Smooth muscle cell (in vitro differentiated cells): ENCODE measurements around the gene PDXK. TPM values are rescaled to one million over a fixed set of nuclear protein-coding genes. Genes with fewer than 3 reads are reported as not detected.
A peak's percentile ranks its signal among the peaks of the same experiment; 100 is the strongest.
"Not testable (repeated sequence)": the region's sequence is repeated elsewhere in the genome, so short reads cannot be mapped to it uniquely, and the experiment has no call there.

Source experiments
- DNase-seq: peaks from one replicate; lab custom pipeline; 2025; ENCODE audit not compliant: unreplicated experiment; lab: John Stamatoyannopoulos, UW
- H2AFZ ChIP-seq: fragments of 200-600 bp; sonication (generic); 2 replicates; pipeline ENCODE4 v1.6.0; 2016; ENCODE audit warnings: antibody characterized with exemption, low read depth, mild to moderate bottlenecking
- H3F3A ChIP-seq: fragments of 200-600 bp; sonication (generic); 2 replicates; pipeline ENCODE4 v1.6.0; 2017; ENCODE audit warnings: antibody characterized with exemption, low read depth
- H3K27ac ChIP-seq: fragments of 200-600 bp; sonication (generic); 2 replicates; pipeline ENCODE4 v1.5.1; 2016; ENCODE audit warnings: low read depth, mild to moderate bottlenecking
- H3K27me3 ChIP-seq: fragments of 200-600 bp; sonication (generic); 2 replicates; pipeline ENCODE4 v1.6.1; 2016; ENCODE audit warnings: low read depth, mild to moderate bottlenecking
- H3K36me3 ChIP-seq: fragments of 200-600 bp; sonication (generic); 2 replicates; pipeline ENCODE4 v1.5.1; 2016; ENCODE audit warnings: low read depth
- H3K4me1 ChIP-seq: fragments of 200-600 bp; sonication (generic); 2 replicates; pipeline ENCODE4 v1.5.1; 2016; ENCODE audit warnings: low read depth
- H3K4me2 ChIP-seq: fragments of 200-600 bp; sonication (generic); 2 replicates; pipeline ENCODE4 v1.6.0; 2016; ENCODE audit warnings: mild to moderate bottlenecking
- H3K4me3 ChIP-seq: fragments of 200-600 bp; sonication (generic); 2 replicates; pipeline ENCODE4 v1.5.1; 2016; ENCODE audit warnings: mild to moderate bottlenecking
- H3K79me2 ChIP-seq: fragments of 200-600 bp; sonication (generic); 2 replicates; pipeline ENCODE4 v1.6.0; 2016; ENCODE audit warnings: low read depth, mild to moderate bottlenecking
- H3K9ac ChIP-seq: fragments of 200-600 bp; sonication (generic); 2 replicates; pipeline ENCODE4 v1.6.0; 2016; ENCODE audit warnings: low read depth
- H3K9me3 ChIP-seq: fragments of 200-600 bp; sonication (generic); replicated peaks from 2 replicates; pipeline ENCODE4 v1.5.1; 2016; ENCODE audit warnings: low read depth
- H4K20me1 ChIP-seq: fragments of 200-600 bp; sonication (generic); 2 replicates; pipeline ENCODE4 v1.6.0; 2016; ENCODE audit warnings: low read depth
- WGBS: methylation state at CpG from one replicate; pipeline ENCODE4 v1.1.7; 2016; ENCODE audit warnings: low lambda C conversion rate; 5-methylcytosine and 5-hydroxymethylcytosine counted together
- polyA plus RNA-seq: library from polyadenylated mRNA; unstranded; fragments of >200 nt; fragmentation: Nextera tagmentation; extraction: Ambion mirVana; gene quantifications from 2 replicates; pipeline ENCODE4 v1.2.1, GENCODE V29; 2016
- total RNA-seq: library from RNA; depleted of rRNA; stranded (reverse); fragments of >200 nt; gene quantifications from 2 replicates; pipeline ENCODE4 v1.2.3, GENCODE V29; 2014
- TF ChIP-seq, protein P1 (sequence below): fragments of 200-600 bp; sonication (generic); IDR thresholded peaks from 2 replicates; pipeline ENCODE4 v1.5.1; 2017; ENCODE audit warnings: borderline replicate concordance, mild to moderate bottlenecking, antibody characterized with exemption; ENCODE audit not compliant: insufficient read depth, poor library complexity, severe bottlenecking

Gene PDXK
- total and polyA plus RNA-seq, 2 experiments from 2014 or later: 92.6 to 184 TPM

DNA sequence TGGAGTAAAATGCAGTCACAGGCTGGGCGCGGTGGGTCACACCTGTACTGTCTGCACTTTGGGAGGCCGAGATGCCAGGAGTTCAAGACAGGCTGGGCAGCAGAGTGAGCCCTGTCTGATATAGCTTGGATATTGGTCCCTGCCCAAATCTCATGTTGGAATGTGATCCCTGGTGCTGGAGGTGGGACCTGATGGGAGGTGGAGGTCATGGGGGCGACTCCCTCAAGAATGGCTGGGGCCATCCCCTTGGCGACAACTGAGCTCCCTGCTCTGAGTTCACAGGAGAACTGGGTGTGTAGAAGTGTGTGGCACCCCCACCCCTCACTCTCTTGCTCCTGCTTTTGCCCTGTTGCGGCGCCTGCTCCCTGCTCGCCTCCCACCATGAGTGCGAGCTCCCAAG, 11.5 kb upstream of the PDXK start:
- Histone ChIP-seq H3K4me2 (no peak overlapping the region), H3K9ac (no peak overlapping the region), H3K79me2 (no peaks in the 10 kb centered on the region), H3K9me3 (no peaks in the 10 kb centered on the region), H2AFZ (no peak overlapping the region), H3K27me3 (no peaks in the 10 kb centered on the region), H3K36me3 (no peaks in the 10 kb centered on the region), H4K20me1 (no peaks in the 10 kb centered on the region), H3K27ac (no peak overlapping the region), H3K4me3 (no peak overlapping the region), H3K4me1 (peaks cover 10% of the 10 kb centered on the region), H3F3A (no peaks in the 10 kb centered on the region)
- WGBS: 97% methylated on average over 9 of the region's 9 CpGs
- TF ChIP-seq, protein P1, sequence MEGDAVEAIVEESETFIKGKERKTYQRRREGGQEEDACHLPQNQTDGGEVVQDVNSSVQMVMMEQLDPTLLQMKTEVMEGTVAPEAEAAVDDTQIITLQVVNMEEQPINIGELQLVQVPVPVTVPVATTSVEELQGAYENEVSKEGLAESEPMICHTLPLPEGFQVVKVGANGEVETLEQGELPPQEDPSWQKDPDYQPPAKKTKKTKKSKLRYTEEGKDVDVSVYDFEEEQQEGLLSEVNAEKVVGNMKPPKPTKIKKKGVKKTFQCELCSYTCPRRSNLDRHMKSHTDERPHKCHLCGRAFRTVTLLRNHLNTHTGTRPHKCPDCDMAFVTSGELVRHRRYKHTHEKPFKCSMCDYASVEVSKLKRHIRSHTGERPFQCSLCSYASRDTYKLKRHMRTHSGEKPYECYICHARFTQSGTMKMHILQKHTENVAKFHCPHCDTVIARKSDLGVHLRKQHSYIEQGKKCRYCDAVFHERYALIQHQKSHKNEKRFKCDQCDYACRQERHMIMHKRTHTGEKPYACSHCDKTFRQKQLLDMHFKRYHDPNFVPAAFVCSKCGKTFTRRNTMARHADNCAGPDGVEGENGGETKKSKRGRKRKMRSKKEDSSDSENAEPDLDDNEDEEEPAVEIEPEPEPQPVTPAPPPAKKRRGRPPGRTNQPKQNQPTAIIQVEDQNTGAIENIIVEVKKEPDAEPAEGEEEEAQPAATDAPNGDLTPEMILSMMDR: no peak
- no peak for DNase-seq

- no peaks in the 10 kb centered on the region for H3K27me3 ChIP-seq
Measured at GRCh38 chr21:43708745-43709381, 10.1 kb upstream of the PDXK start.

DNA sequence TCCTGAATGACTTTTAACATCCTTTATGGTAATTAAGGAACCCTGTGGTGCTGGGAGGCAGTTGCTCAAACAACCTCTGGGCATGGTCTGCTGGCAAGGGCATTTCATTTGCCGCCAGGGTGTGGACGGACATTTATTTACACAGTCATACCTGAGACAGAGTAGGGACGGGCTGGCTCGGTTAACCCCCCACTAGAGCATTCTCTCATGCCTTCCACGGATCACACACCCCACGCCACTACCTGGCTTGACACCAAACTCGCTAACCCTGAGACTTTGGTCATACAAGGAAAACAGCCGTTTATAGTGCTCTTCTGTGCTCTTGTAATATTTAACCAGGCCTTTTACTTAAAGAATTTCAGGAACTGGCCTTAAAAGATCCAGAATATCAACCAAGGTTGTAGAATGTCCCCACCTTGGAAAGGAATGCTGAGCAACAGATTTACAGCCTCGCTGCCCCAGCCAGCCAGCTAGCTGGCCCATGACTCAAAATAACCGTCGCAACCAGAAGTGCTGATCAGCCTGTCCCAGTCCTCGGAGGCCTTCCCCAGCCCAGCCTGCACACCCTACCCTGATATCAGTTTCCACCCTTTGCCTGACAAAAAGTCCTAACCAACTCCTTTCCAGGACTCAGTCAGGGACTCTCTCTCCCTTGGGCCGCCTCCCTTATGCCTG, 6.5 kb upstream of the PDXK start:
- peak overlapping the region; percentile 79 for H3K27ac ChIP-seq
- H4K20me1 ChIP-seq: no peaks in the 10 kb centered on the region
- peak overlapping the region; percentile 64 for H3K4me2 ChIP-seq
- peaks cover 3% of the 10 kb centered on the region for H3F3A ChIP-seq
- no peaks in the 10 kb centered on the region for H3K79me2 ChIP-seq
- TF ChIP-seq, protein P1: no peak
- H3K9me3 ChIP-seq: no peaks in the 10 kb centered on the region
- H3K4me3 ChIP-seq: no peak overlapping the region
- no peak overlapping the region for H3K9ac ChIP-seq
- no peak overlapping the region for H2AFZ ChIP-seq
- no peak for DNase-seq
- H3K36me3 ChIP-seq: no peaks in the 10 kb centered on the region
- no peaks in the 10 kb centered on the region for H3K4me1 ChIP-seq
- WGBS: 44% methylated on average over 13 of the region's 13 CpGs
- H3K27me3 ChIP-seq: no peaks in the 10 kb centered on the region

More at GRCh38 chr21:43708745-43709381, 10.1 kb upstream of the PDXK start:
- Histone ChIP-seq H3K4me1 (no peaks in the 10 kb centered on the region), H3K27ac (no peak overlapping the region), H2AFZ (no peak overlapping the region), H3K79me2 (no peaks in the 10 kb centered on the region), H3K4me2 (no peak overlapping the region), H3K9ac (no peak overlapping the region), H3K4me3 (no peak overlapping the region), H3K36me3 (no peaks in the 10 kb centered on the region), H3F3A (no peaks in the 10 kb centered on the region), H4K20me1 (no peaks in the 10 kb centered on the region), H3K9me3 (no peaks in the 10 kb centered on the region)
- WGBS: 97% methylated on average over 13 of the region's 13 CpGs
- TF ChIP-seq, protein P1: no peak
- DNase-seq: no peak

DNA sequence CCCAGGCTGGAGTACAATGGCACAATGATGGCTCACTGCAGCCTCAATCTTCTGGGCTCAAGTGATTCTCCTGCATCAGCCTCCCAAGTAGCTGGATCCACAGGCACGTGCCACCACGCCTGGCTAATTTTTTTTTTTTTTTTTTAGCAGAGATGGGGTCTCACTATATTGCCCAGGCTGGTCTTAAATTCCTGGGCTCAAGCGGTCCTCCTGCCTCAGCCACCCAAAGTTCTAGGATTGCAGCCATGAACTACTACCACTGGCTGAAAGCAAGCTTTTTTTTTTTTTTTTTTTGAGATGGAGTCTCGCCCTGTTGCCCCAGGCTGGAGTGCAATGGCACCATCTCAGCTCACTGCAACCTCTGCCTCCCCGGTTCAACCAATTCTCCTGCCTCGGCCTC, 5.8 kb upstream of the PDXK start:
- not testable (repeated sequence) for DNase-seq, H3K9ac ChIP-seq, H4K20me1 ChIP-seq, H3K9me3 ChIP-seq, H3K4me2 ChIP-seq, H3K79me2 ChIP-seq, H3K27me3 ChIP-seq, H3K4me1 ChIP-seq, H3K4me3 ChIP-seq, H3K36me3 ChIP-seq, H3F3A ChIP-seq, H2AFZ ChIP-seq
- WGBS: 98% methylated on average over 6 of the region's 6 CpGs
- peak overlapping the region; percentile 79 for H3K27ac ChIP-seq
